CD14-positive monocyte (primary cell): ENCODE results near the gene LDLRAD4. TPM values are rescaled to one million over a fixed set of nuclear protein-coding genes. Genes with fewer than 3 reads are reported as not detected.

Experiments
- DNase-seq, 3 donors: peaks; one replicate each; pipeline ENCODE4 v3.0.0-alpha.2; 2011 to 2022
- H2AFZ ChIP-seq: 2 replicates; pipeline ENCODE4 v1.6.0; 2012; ENCODE audit warnings: mild to moderate bottlenecking, low read depth, low read length, inconsistent platforms; ENCODE audit not compliant: insufficient read depth, poor library complexity, severe bottlenecking
- H3K27ac ChIP-seq, 2 donors: 1 replicate in 1 of 2; 2 replicates in 1 of 2; pipeline ENCODE4 v1.5.1; 2012 to 2013; ENCODE audit warnings: low read length in 2 of 2, control low read depth in 1 of 2, inconsistent platforms in 1 of 2, low read depth in 1 of 2, mild to moderate bottlenecking in 1 of 2
- H3K27me3 ChIP-seq, 2 donors: one replicate each; pipeline versions ENCODE4 v1.6.0 to v1.6.1; 2011 to 2013; ENCODE audit warnings: low read length in 2 of 2; ENCODE audit not compliant: control insufficient read depth in 2 of 2, insufficient read depth in 2 of 2
- H3K36me3 ChIP-seq, 2 donors: replicated peaks in 1 of 2; 1 replicate in 1 of 2; 2 replicates in 1 of 2; pipeline versions ENCODE4 v1.5.1 to v1.6.1; 2012 to 2013; ENCODE audit warnings: low read length in 2 of 2, control low read depth in 1 of 2, inconsistent platforms in 1 of 2, mild to moderate bottlenecking in 1 of 2; ENCODE audit not compliant: insufficient read depth in 2 of 2, control insufficient read depth in 1 of 2
- H3K4me1 ChIP-seq, 2 donors: 1 replicate in 1 of 2; 2 replicates in 1 of 2; pipeline versions ENCODE4 v1.5.1 to v1.6.1; 2012 to 2013; ENCODE audit warnings: low read length in 2 of 2, control low read depth in 1 of 2, inconsistent platforms in 1 of 2, mild to moderate bottlenecking in 1 of 2, moderate library complexity in 1 of 2; ENCODE audit not compliant: insufficient read depth in 2 of 2, control insufficient read depth in 1 of 2
- H3K4me2 ChIP-seq: replicated peaks from 2 replicates; pipeline ENCODE3; 2012; ENCODE audit warnings: low read length, moderate library complexity, mild to moderate bottlenecking; ENCODE audit not compliant: poor library complexity, severe bottlenecking; ENCODE audit errors: extremely low read depth
- H3K4me3 ChIP-seq, 3 experiments: fragments of 200-600 bp in 1 of 3; sonication (generic) in 1 of 3; replicated peaks in 1 of 3; 1 replicate in 2 of 3; 2 replicates in 1 of 3; pipeline ENCODE4 v1.5.1; 2011 to 2013; ENCODE audit warnings: low read length in 3 of 3, mild to moderate bottlenecking in 3 of 3, control low read depth in 2 of 3, low read depth in 2 of 3, inconsistent platforms in 1 of 3, moderate library complexity in 1 of 3
- H3K79me2 ChIP-seq: 2 replicates; pipeline ENCODE4 v1.6.0; 2012; ENCODE audit warnings: mild to moderate bottlenecking, control low read depth, inconsistent platforms, low read length, moderate library complexity; ENCODE audit not compliant: insufficient read depth
- H3K9ac ChIP-seq: 2 replicates; pipeline ENCODE4 v1.6.0; 2017; ENCODE audit warnings: low read length, mild to moderate bottlenecking; ENCODE audit not compliant: insufficient read depth, poor library complexity, severe bottlenecking
- H3K9me3 ChIP-seq, 2 donors: replicated peaks in 1 of 2; 1 replicate in 1 of 2; 2 replicates in 1 of 2; pipeline versions ENCODE4 v1.5.1 to v1.6.1; 2012 to 2013; ENCODE audit warnings: low read length in 2 of 2, control low read depth in 1 of 2; ENCODE audit not compliant: control insufficient read depth in 1 of 2, insufficient read depth in 1 of 2
- H4K20me1 ChIP-seq: 2 replicates; pipeline ENCODE4 v1.6.0; 2012; ENCODE audit warnings: mild to moderate bottlenecking, low read length, control low read depth, moderate library complexity; ENCODE audit not compliant: insufficient read depth
- H3K27ac Mint-ChIP-seq, 7 donors: one replicate each; pipeline ENCODE4 v1.8.0; 2020; ENCODE audit warnings: mild to moderate bottlenecking in 7 of 7, mixed read lengths in 7 of 7, moderate library complexity in 6 of 7, inconsistent platforms in 2 of 7
- H3K27me3 Mint-ChIP-seq, 3 donors: one replicate each; pipeline ENCODE4 v1.8.0; 2021 to 2022; ENCODE audit warnings: low read depth in 3 of 3, mild to moderate bottlenecking in 3 of 3, mixed read lengths in 3 of 3, moderate library complexity in 3 of 3, inconsistent platforms in 1 of 3
- H3K36me3 Mint-ChIP-seq, 2 donors: one replicate each; pipeline ENCODE4 v1.8.0; 2020; ENCODE audit warnings: mixed read lengths in 2 of 2, inconsistent platforms in 1 of 2, mild to moderate bottlenecking in 1 of 2
- H3K4me1 Mint-ChIP-seq: one replicate; pipeline ENCODE4 v1.8.0; 2020; ENCODE audit warnings: mild to moderate bottlenecking, mixed read lengths
- H3K4me3 Mint-ChIP-seq, 2 donors: one replicate each; pipeline ENCODE4 v1.8.0; 2020; ENCODE audit warnings: mild to moderate bottlenecking in 2 of 2, mixed read lengths in 2 of 2, moderate library complexity in 1 of 2
- H3K9me3 Mint-ChIP-seq, 7 donors: one replicate each; pipeline ENCODE4 v1.8.0; 2020 to 2022; ENCODE audit warnings: mixed read lengths in 7 of 7, mild to moderate bottlenecking in 6 of 7, moderate library complexity in 6 of 7, inconsistent platforms in 2 of 7
- WGBS: methylation state at CpG from one replicate; pipeline ENCODE4 v1.1.5; 2013; ENCODE audit warnings: missing lambda C conversion rate; ENCODE audit not compliant: insufficient coverage; 5-methylcytosine and 5-hydroxymethylcytosine counted together
- intact Hi-C, 2 donors: fragments of 100-400 bp; cut with micrococcal nuclease; formaldehyde crosslinking; loops; one replicate each; pipeline versions ENCODE4 v1.15.0 to v1.15.1; 2023
- polyA plus RNA-seq, 3 donors: library from polyadenylated mRNA; depleted of rRNA in 1 of 3; unstranded in 2 of 3; stranded (reverse) in 1 of 3; fragments of 300-500 nt in 2 of 3; fragments of >200 nt in 1 of 3; fragmentation: Illumina TruSeq in 2 of 3; gene quantifications; 1 replicate in 2 of 3; 2 replicates in 1 of 3; pipeline ENCODE4 v1.2.3, GENCODE V29; 2012 to 2021
- TF ChIP-seq, protein P1 (sequence below): fragments of 200-600 bp; IDR thresholded peaks from one replicate; pipeline ENCODE4 v1.8.0; 2022; ENCODE audit warnings: antibody characterized with exemption, mild to moderate bottlenecking

Gene LDLRAD4
- polyA plus RNA-seq, 3 donors, result 13.5 to 15.4 (median 13.8) TPM

DNA sequence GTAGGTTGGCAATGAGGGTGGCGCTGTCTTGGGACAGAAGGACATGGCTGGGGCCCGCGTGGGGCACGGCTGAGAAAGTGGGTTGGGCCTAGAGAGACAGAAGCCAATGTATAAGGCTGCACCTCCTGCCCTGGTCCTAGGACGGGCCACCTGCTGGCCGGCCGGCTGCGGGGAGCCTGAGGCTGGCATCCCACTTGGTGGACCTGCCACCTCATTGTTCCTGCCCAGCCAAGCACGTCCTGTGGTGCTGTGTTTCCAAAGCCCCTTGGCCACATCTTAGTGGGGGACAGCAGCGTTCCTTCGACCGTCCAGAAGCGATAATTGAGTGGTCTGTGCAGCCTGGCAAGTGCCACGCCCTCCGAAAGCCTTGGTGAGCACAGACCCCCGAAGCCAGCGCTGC is 223.9 kb downstream of the LDLRAD4 start:
- peaks cover 0 to 5% (median 0%) of the 10 kb centered on the region in 3 donors for H3K27me3 Mint-ChIP-seq
- WGBS, result 95% methylated on average over 16 of the region's 17 CpGs
- TF ChIP-seq, protein P1, sequence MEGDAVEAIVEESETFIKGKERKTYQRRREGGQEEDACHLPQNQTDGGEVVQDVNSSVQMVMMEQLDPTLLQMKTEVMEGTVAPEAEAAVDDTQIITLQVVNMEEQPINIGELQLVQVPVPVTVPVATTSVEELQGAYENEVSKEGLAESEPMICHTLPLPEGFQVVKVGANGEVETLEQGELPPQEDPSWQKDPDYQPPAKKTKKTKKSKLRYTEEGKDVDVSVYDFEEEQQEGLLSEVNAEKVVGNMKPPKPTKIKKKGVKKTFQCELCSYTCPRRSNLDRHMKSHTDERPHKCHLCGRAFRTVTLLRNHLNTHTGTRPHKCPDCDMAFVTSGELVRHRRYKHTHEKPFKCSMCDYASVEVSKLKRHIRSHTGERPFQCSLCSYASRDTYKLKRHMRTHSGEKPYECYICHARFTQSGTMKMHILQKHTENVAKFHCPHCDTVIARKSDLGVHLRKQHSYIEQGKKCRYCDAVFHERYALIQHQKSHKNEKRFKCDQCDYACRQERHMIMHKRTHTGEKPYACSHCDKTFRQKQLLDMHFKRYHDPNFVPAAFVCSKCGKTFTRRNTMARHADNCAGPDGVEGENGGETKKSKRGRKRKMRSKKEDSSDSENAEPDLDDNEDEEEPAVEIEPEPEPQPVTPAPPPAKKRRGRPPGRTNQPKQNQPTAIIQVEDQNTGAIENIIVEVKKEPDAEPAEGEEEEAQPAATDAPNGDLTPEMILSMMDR, result no peak
- intact Hi-C loops, result no loop called here
- H3K79me2 ChIP-seq, result no peaks in the 10 kb centered on the region
- H3K4me3 ChIP-seq, result no peak overlapping the region
- no peak overlapping the region for H3K4me3 Mint-ChIP-seq
- no peak overlapping the region for H3K4me2 ChIP-seq
- H3K4me1 Mint-ChIP-seq, result peaks cover 3% of the 10 kb centered on the region
- no peaks in the 10 kb centered on the region for H3K9me3 ChIP-seq
- DNase-seq, result no peak
- H3K27ac Mint-ChIP-seq, result no peak overlapping the region
- peaks cover 7% of the 10 kb centered on the region for H4K20me1 ChIP-seq
- H3K27me3 ChIP-seq, result no peaks in the 10 kb centered on the region
- H3K36me3 Mint-ChIP-seq, result no peaks in the 10 kb centered on the region
- no peak overlapping the region for H2AFZ ChIP-seq
- H3K4me1 ChIP-seq, result peaks cover 0 to 2% of the 10 kb centered on the region in 2 donors
- no peak overlapping the region for H3K9ac ChIP-seq
- H3K36me3 ChIP-seq, result no peaks in the 10 kb centered on the region
- no peak overlapping the region for H3K27ac ChIP-seq
- peaks cover 0 to 2% (median 0%) of the 10 kb centered on the region in 7 donors for H3K9me3 Mint-ChIP-seq

DNA sequence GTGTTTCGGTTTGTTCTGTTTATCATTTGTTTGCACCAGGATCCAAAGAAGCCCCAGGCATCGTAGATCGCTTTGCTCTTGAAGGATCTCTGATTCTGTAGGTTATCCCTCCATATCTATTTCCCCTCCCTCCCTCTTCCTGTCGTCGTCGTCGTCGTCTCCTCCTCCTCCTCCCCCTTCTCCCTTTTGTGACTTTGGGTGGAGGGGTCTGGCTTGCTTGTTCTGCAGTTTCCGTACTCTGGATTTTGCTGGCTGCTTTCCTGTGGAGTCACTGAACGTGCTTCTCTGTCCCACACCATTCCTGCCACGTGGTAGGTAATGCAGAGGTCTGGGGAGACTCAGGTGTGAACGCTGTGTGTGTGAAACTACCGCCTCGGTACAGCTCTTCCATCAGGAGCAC is 225.0 kb downstream of the LDLRAD4 start:
- no peaks in the 10 kb centered on the region for H3K36me3 Mint-ChIP-seq
- WGBS, result 100% methylated on average over 1 of the region's 14 CpGs
- no peaks in the 10 kb centered on the region for H3K4me1 Mint-ChIP-seq
- H3K4me2 ChIP-seq, result no peak overlapping the region
- no peak for DNase-seq
- TF ChIP-seq, protein P1, result no peak
- peaks cover 0 to 5% (median 0%) of the 10 kb centered on the region in 3 donors for H3K27me3 Mint-ChIP-seq
- no peaks in the 10 kb centered on the region for H4K20me1 ChIP-seq
- no peak overlapping the region for H3K4me3 ChIP-seq
- H3K79me2 ChIP-seq, result no peaks in the 10 kb centered on the region
- H3K4me1 ChIP-seq, result no peaks in the 10 kb centered on the region
- H3K9me3 Mint-ChIP-seq, result no peaks in the 10 kb centered on the region
- H3K9ac ChIP-seq, result no peak overlapping the region
- no peaks in the 10 kb centered on the region for H3K27me3 ChIP-seq
- H2AFZ ChIP-seq, result no peak overlapping the region
- no peak overlapping the region for H3K27ac Mint-ChIP-seq
- H3K27ac ChIP-seq, result no peak overlapping the region
- no peaks in the 10 kb centered on the region for H3K36me3 ChIP-seq
- H3K4me3 Mint-ChIP-seq, result no peak overlapping the region
- intact Hi-C loops, result no loop called here
- no peaks in the 10 kb centered on the region for H3K9me3 ChIP-seq
